Liver (tissue), 9 donors: Measurements from ENCODE around the gene BPIFB4. TPM values are rescaled to one million over a fixed set of nuclear protein-coding genes. Genes with fewer than 3 reads are reported as not detected.

Source experiments
- DNase-seq: peaks from one replicate; pipeline ENCODE4 v3.0.0-alpha.2; 2017; ENCODE audit warnings: low spot score
- H3K27ac ChIP-seq, 2 donors: one replicate each; pipeline ENCODE4 v1.7.0; 2013; ENCODE audit warnings: inconsistent platforms in 2 of 2, low read length in 2 of 2, control low read depth in 1 of 2, low read depth in 1 of 2, mild to moderate bottlenecking in 1 of 2
- H3K27me3 ChIP-seq, 4 donors: one replicate each; pipeline versions ENCODE4 v1.6.1 to v1.7.0; 2013; ENCODE audit warnings: low read length in 3 of 4, inconsistent platforms in 1 of 4, mild to moderate bottlenecking in 1 of 4, moderate library complexity in 1 of 4; ENCODE audit not compliant: control insufficient read depth in 4 of 4, insufficient read depth in 4 of 4
- H3K36me3 ChIP-seq, 4 donors: one replicate each; pipeline versions ENCODE4 v1.6.1 to v1.7.0; 2013; ENCODE audit warnings: low read length in 3 of 4, mild to moderate bottlenecking in 3 of 4, low read depth in 1 of 4, moderate library complexity in 1 of 4; ENCODE audit not compliant: control insufficient read depth in 4 of 4, insufficient read depth in 3 of 4
- H3K4me1 ChIP-seq, 4 donors: one replicate each; pipeline versions ENCODE4 v1.6.1 to v1.7.0; 2013; ENCODE audit warnings: low read length in 3 of 4, mild to moderate bottlenecking in 3 of 4, moderate library complexity in 1 of 4; ENCODE audit not compliant: control insufficient read depth in 4 of 4, insufficient read depth in 4 of 4
- H3K4me3 ChIP-seq, 3 donors: one replicate each; pipeline versions ENCODE4 v1.6.1 to v1.7.0; 2013; ENCODE audit warnings: low read length in 3 of 3, control low read depth in 1 of 3, low read depth in 1 of 3, mild to moderate bottlenecking in 1 of 3
- H3K9ac ChIP-seq, 2 donors: one replicate each; pipeline ENCODE4 v1.7.0; 2013; ENCODE audit warnings: low read length in 2 of 2, mild to moderate bottlenecking in 2 of 2, moderate library complexity in 2 of 2, control low read depth in 1 of 2, low read depth in 1 of 2
- H3K9me3 ChIP-seq, 4 donors: one replicate each; pipeline versions ENCODE4 v1.6.1 to v1.7.0; 2013; ENCODE audit warnings: low read length in 3 of 4; ENCODE audit not compliant: control insufficient read depth in 4 of 4
- ATF3 ChIP-seq: IDR thresholded peaks from 2 replicates; pipeline ENCODE4 v1.6.1; 2016; ENCODE audit warnings: antibody characterized with exemption
- CTCF ChIP-seq: fragments of 150-350 bp; IDR thresholded peaks from 2 replicates; pipeline ENCODE4 v1.5.1; 2017; ENCODE audit warnings: improper control_type of control experiment, low read depth, low read length; ENCODE audit not compliant: missing input control
- EGR1 ChIP-seq, 2 donors: IDR thresholded peaks; 2 replicates each; pipeline ENCODE4 v1.6.1; 2016 to 2018; ENCODE audit warnings: antibody characterized with exemption in 2 of 2, low read depth in 2 of 2
- FOXA1 ChIP-seq: IDR thresholded peaks from 2 replicates; pipeline ENCODE4 v1.6.1; 2016; ENCODE audit warnings: antibody characterized with exemption
- GABPA ChIP-seq, 2 donors: IDR thresholded peaks in 1 of 2; conservative IDR thresholded peaks in 1 of 2; 2 replicates each; pipeline ENCODE4 v1.6.1; 2016; ENCODE audit warnings: antibody characterized with exemption in 2 of 2, mild to moderate bottlenecking in 1 of 2, moderate library complexity in 1 of 2
- HNF4A ChIP-seq, 2 donors: conservative IDR thresholded peaks; 2 replicates each; pipeline ENCODE4 v1.6.1; 2016; ENCODE audit warnings: antibody characterized with exemption in 2 of 2, mild to moderate bottlenecking in 2 of 2
- HNF4G ChIP-seq: IDR thresholded peaks from 2 replicates; pipeline ENCODE4 v1.6.1; 2016; ENCODE audit warnings: antibody characterized with exemption
- JUND ChIP-seq, 2 donors: IDR thresholded peaks; 2 replicates each; pipeline ENCODE4 v1.6.1; 2016; ENCODE audit warnings: antibody characterized with exemption in 2 of 2
- MAX ChIP-seq: IDR thresholded peaks from 2 replicates; pipeline ENCODE4 v1.6.1; 2016; ENCODE audit warnings: antibody characterized with exemption
- NR2F2 ChIP-seq: IDR thresholded peaks from 2 replicates; pipeline ENCODE4 v1.6.1; 2016; ENCODE audit warnings: antibody characterized with exemption
- RAD21 ChIP-seq, 2 donors: IDR thresholded peaks; 2 replicates each; pipeline ENCODE4 v1.6.1; 2016; ENCODE audit warnings: antibody characterized with exemption in 2 of 2, mild to moderate bottlenecking in 2 of 2
- REST ChIP-seq: IDR thresholded peaks from 2 replicates; pipeline ENCODE4 v1.6.1; 2016; ENCODE audit warnings: antibody characterized with exemption, mild to moderate bottlenecking
- RXRA ChIP-seq, 2 donors: IDR thresholded peaks; 2 replicates each; pipeline ENCODE4 v1.6.1; 2017 to 2018; ENCODE audit warnings: antibody characterized with exemption in 2 of 2, mild to moderate bottlenecking in 1 of 2
- SP1 ChIP-seq: IDR thresholded peaks from 2 replicates; pipeline ENCODE4 v1.6.1; 2018; ENCODE audit warnings: antibody characterized with exemption, mild to moderate bottlenecking
- TAF1 ChIP-seq: conservative IDR thresholded peaks from 2 replicates; pipeline ENCODE4 v1.6.1; 2016; ENCODE audit warnings: antibody characterized with exemption, mild to moderate bottlenecking
- YY1 ChIP-seq: IDR thresholded peaks from 2 replicates; pipeline ENCODE4 v1.6.1; 2016; ENCODE audit warnings: antibody characterized with exemption, mild to moderate bottlenecking
- ZBTB33 ChIP-seq: IDR thresholded peaks from 2 replicates; pipeline ENCODE4 v1.6.1; 2016; ENCODE audit warnings: antibody characterized with exemption
- WGBS: extraction: QIAGEN DNeasy Blood & Tissue Kit; methylation state at CpG from one replicate; pipeline ENCODE4 v1.1.7; 2013; 5-methylcytosine and 5-hydroxymethylcytosine counted together
- polyA plus RNA-seq, 2 donors: library from polyadenylated mRNA; stranded (reverse) in 1 of 2; unstranded in 1 of 2; fragments of 200-250 nt in 1 of 2; fragments of >200 nt in 1 of 2; fragmentation: Nextera tagmentation in 1 of 2; extraction: Ambion mirVana in 1 of 2; gene quantifications; one replicate each; pipeline versions ENCODE4 v1.2.1 to v1.2.3, GENCODE V29; 2013 to 2015
- total RNA-seq, 2 donors: library from RNA; depleted of rRNA; stranded (reverse); fragments of >200 nt; gene quantifications; one replicate each; pipeline ENCODE4 v1.2.3, GENCODE V29; 2014
- donor health status: healthy.
- donor health status: healthy.
- donor health status: healthy.
- donor health status: healthy.
- donor health status: healthy.

Gene BPIFB4
- total and polyA plus RNA-seq, 4 donors, result 0.16 TPM; not detected in 3

- Histone ChIP-seq H3K27me3 (no peaks in the 10 kb centered on the region), H3K4me3 (no peak overlapping the region), H3K9ac (no peak overlapping the region), H3K27ac (no peak overlapping the region), H3K36me3 (no peaks in the 10 kb centered on the region), H3K4me1 (no peaks in the 10 kb centered on the region), H3K9me3 (no peaks in the 10 kb centered on the region)
- TF ChIP-seq JUND (IDR thresholded peaks at IDR 0.05) (no peak), CTCF (no peak), ATF3 (no peak), SP1 (no peak), MAX (no peak), TAF1 (no peak), NR2F2 (no peak), YY1 (no peak), HNF4G (no peak), ZBTB33 (no peak)
- 84% methylated on average over 5 of the region's 5 CpGs for WGBS
- no peak for DNase-seq
Observed at GRCh38 chr20:33145521-33145920, 66.1 kb downstream of the BPIFB4 start.

- Histone ChIP-seq H3K4me3 (no peak overlapping the region), H3K27me3 (no peaks in the 10 kb centered on the region), H3K4me1 (no peaks in the 10 kb centered on the region), H3K9ac (no peak overlapping the region), H3K27ac (no peak overlapping the region), H3K36me3 (no peaks in the 10 kb centered on the region), H3K9me3 (no peaks in the 10 kb centered on the region)
- TF ChIP-seq CTCF (no peak), EGR1 (IDR thresholded peaks at IDR 0.05; ENCODE audit: low read depth in 2 of 2) (no peak), YY1 (no peak), FOXA1 (no peak), REST (no peak), ZBTB33 (no peak), HNF4A (conservative IDR thresholded peaks at IDR 0.05) (no peak), JUND (IDR thresholded peaks at IDR 0.05) (no peak), RAD21 (IDR thresholded peaks at IDR 0.05) (no peak), GABPA (IDR thresholded peaks at IDR 0.05 in 1 of 2, conservative IDR thresholded peaks at IDR 0.05 in 1 of 2) (no peak), NR2F2 (no peak), HNF4G (no peak), MAX (no peak), TAF1 (no peak), ATF3 (no peak), SP1 (no peak), RXRA (IDR thresholded peaks at IDR 0.05) (no peak)
- no peak for DNase-seq
- WGBS, result 77% methylated on average over 5 of the region's 5 CpGs
Observed at GRCh38 chr20:33147299-33147698, 67.9 kb downstream of the BPIFB4 start.
